Activated CD4-positive, alpha-beta memory T cell treated with anti-CD3 and anti-CD28 coated beads, Interleukin-2, amount 10 ng/mL, durations not matched to agents 7 days and 5 days (primary cell): ENCODE measurements around the gene SORCS2. TPM values are rescaled to one million over a fixed set of nuclear protein-coding genes. Genes with fewer than 3 reads are reported as not detected.

Source experiments
- CTCF ChIA-PET: fragments of 350-600 bp; sonication (Branson Sonifier 250); formaldehyde crosslinking; loops from one replicate; lab custom pipeline; 2021; ENCODE audit warnings: antibody characterized with exemption, inconsistent platforms; lab: Charles Lee
- POLR2A ChIA-PET: fragments of 350-600 bp; sonication (Branson Sonifier 250); formaldehyde crosslinking; loops from one replicate; lab custom pipeline; 2021; ENCODE audit warnings: antibody characterized with exemption; lab: Charles Lee
- DNase-seq: peaks from one replicate; pipeline ENCODE4 v3.0.0-alpha.2; 2020
- H3K27ac Mint-ChIP-seq: one replicate; pipeline ENCODE4 v1.8.0; 2021; ENCODE audit warnings: mild to moderate bottlenecking, mixed read lengths
- H3K27me3 Mint-ChIP-seq: one replicate; pipeline ENCODE4 v1.8.0; 2021; ENCODE audit warnings: mixed read lengths
- H3K36me3 Mint-ChIP-seq: one replicate; pipeline ENCODE4 v1.8.0; 2021; ENCODE audit warnings: low read depth, mixed read lengths
- H3K4me1 Mint-ChIP-seq: one replicate; pipeline ENCODE4 v1.8.0; 2021; ENCODE audit warnings: mixed read lengths
- H3K4me3 Mint-ChIP-seq: one replicate; pipeline ENCODE4 v1.8.0; 2021; ENCODE audit warnings: mild to moderate bottlenecking, mixed read lengths
- H3K9me3 Mint-ChIP-seq: one replicate; pipeline ENCODE4 v1.8.0; 2021; ENCODE audit warnings: mixed read lengths
- total RNA-seq, 2 experiments: library from RNA; stranded (reverse); gene quantifications; one replicate each; pipeline ENCODE4 v1.2.3, GENCODE V29; 2021

SORCS2 gene
- total RNA-seq, 2 experiments from 2014 or later: 0.10 to 0.18 TPM

GRCh38 chr4:7201420-7202305 is 9.3 kb downstream of the SORCS2 start:
- Mint-ChIP-seq H3K9me3 (no peaks in the 10 kb centered on the region), H3K4me3 (no peak overlapping the region), H3K27me3 (peaks cover 19% of the 10 kb centered on the region), H3K36me3 (no peaks in the 10 kb centered on the region), H3K27ac (no peak overlapping the region), H3K4me1 (no peaks in the 10 kb centered on the region)
- ChIA-PET POLR2A (no interaction called here), CTCF (no interaction called here)
- no peak for DNase-seq

DNA sequence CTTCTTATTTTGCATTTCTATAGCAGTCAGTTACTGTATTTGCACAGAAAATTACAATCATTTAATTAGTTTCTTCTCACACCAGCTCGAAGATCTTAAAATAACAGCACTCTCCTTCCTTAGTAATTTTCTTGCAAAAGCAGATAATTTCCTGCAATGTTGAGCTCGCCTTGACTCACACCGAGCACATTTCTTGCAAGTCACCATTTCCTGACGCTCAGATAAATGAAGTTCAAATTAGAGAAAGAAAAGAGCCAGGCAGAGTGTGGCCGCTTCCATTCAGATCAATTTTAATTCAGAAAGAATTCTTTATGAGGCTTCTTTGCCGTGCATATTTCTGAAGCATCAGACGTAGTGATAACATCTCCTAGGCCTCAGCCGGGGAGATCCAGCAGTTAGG is 10.1 kb downstream of the SORCS2 start:
- no peaks in the 10 kb centered on the region for H3K9me3 Mint-ChIP-seq
- no peak overlapping the region for H3K4me3 Mint-ChIP-seq
- H3K36me3 Mint-ChIP-seq: no peaks in the 10 kb centered on the region
- ChIA-PET POLR2A (no interaction called here), CTCF (no interaction called here)
- H3K4me1 Mint-ChIP-seq: no peaks in the 10 kb centered on the region
- DNase-seq: no peak
- H3K27ac Mint-ChIP-seq: no peak overlapping the region
- H3K27me3 Mint-ChIP-seq: peaks cover 13% of the 10 kb centered on the region

DNA sequence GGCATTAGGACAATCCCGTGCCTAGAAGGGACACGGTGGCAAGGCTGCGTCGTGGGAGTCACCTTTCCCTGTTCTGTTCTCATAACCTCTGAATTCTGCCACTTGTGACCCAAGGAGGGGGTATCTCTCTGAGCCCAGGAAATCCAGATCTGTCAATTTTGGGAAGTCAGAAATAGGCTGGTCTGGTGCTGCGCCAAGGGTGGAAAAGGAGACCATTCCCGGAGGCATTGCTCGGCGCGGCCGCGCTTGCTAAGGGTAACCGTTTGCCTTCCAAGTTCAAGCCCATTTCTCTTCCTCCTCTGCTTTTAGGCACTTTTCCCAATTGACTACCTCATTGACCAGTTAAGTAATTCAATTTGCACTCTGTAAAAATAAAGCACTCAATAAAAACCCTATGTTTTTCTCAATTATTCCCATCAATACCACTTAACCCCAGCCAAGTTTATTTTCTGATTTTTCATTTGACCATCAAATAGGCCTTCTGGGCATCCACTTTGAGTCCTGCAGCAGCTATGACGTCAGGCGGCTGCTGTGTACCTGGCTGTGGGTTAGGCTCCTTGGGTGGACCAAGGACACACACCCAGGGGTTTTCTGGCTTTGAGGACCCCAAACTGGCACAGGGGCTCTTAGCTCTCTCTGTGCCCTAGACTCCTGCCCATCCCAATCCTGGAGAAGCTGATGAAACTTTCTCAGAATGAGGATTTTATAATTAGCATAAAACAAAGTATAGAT is 12.5 kb downstream of the SORCS2 start:
- H3K4me3 Mint-ChIP-seq: no peak overlapping the region
- H3K9me3 Mint-ChIP-seq: no peaks in the 10 kb centered on the region
- no peak overlapping the region for H3K27ac Mint-ChIP-seq
- DNase-seq: no peak
- H3K4me1 Mint-ChIP-seq: no peaks in the 10 kb centered on the region
- ChIA-PET POLR2A (no interaction called here), CTCF (no interaction called here)
- H3K36me3 Mint-ChIP-seq: no peaks in the 10 kb centered on the region
- H3K27me3 Mint-ChIP-seq: peaks cover 9% of the 10 kb centered on the region

GRCh38 chr4:7206385-7206784 is 14.0 kb downstream of the SORCS2 start:
- Mint-ChIP-seq H3K4me1 (no peaks in the 10 kb centered on the region), H3K27me3 (peaks cover 6% of the 10 kb centered on the region), H3K4me3 (no peak overlapping the region), H3K9me3 (no peaks in the 10 kb centered on the region), H3K36me3 (no peaks in the 10 kb centered on the region), H3K27ac (no peak overlapping the region)
- ChIA-PET CTCF (no interaction called here), POLR2A (no interaction called here)
- no peak for DNase-seq

DNA sequence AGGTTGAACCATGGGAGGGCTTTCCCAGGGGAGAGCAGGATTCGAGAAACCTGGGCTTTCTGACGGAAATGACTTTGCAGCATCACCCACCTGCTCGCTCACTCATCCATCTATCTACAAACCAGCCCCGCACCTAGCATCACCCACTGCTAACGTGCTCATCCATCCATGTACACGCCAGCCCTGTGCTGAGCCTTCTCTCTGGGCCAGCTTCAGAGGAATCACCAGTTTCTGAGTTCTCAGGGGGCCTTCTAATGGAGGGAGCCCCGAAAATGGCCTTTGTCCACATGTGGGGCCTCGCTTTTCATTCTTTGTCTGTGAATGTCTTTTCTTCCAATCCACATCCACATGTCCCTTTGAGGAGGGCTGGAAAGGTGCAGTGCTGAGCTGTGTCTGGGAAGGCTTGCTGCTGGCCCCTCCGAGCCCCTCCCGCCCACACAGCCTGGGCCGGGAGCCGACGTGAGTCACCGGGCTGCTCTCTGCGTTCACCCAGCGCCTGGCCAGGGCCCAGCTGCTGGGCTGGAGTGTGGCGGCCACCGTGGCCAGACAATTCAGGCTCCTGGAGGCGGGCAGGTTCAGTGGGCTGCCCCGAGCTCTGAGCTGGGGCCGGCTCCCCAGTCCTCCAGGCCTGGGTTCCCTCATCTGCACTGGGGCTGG is 14.7 kb downstream of the SORCS2 start:
- H3K4me1 Mint-ChIP-seq: no peaks in the 10 kb centered on the region
- no peak for DNase-seq
- H3K27me3 Mint-ChIP-seq: peaks cover 3% of the 10 kb centered on the region

GRCh38 chr4:7207628-7208231 is 15.4 kb downstream of the SORCS2 start:
- no peaks in the 10 kb centered on the region for H3K4me1 Mint-ChIP-seq
- no peaks in the 10 kb centered on the region for H3K9me3 Mint-ChIP-seq
- POLR2A ChIA-PET: no interaction called here
- H3K27ac Mint-ChIP-seq: no peak overlapping the region
- CTCF ChIA-PET: no interaction called here
- DNase-seq: no peak
- H3K4me3 Mint-ChIP-seq: no peak overlapping the region
- no peaks in the 10 kb centered on the region for H3K36me3 Mint-ChIP-seq
- peaks cover 3% of the 10 kb centered on the region for H3K27me3 Mint-ChIP-seq

More for the DNA sequence above, 14.7 kb downstream of the SORCS2 start:
- Mint-ChIP-seq H3K9me3 (no peaks in the 10 kb centered on the region), H3K27ac (no peak overlapping the region), H3K4me3 (no peak overlapping the region), H3K36me3 (no peaks in the 10 kb centered on the region)
- POLR2A ChIA-PET: no interaction called here
- CTCF ChIA-PET: no interaction called here

- H3K4me3 Mint-ChIP-seq: no peak overlapping the region
- CTCF ChIA-PET: no interaction called here
Measured at GRCh38 chr4:7208509-7209451, 16.4 kb downstream of the SORCS2 start.

GRCh38 chr4:7209699-7210098 is 17.4 kb downstream of the SORCS2 start:
- H3K9me3 Mint-ChIP-seq: no peaks in the 10 kb centered on the region
- H3K27ac Mint-ChIP-seq: no peak overlapping the region
- ChIA-PET POLR2A (no interaction called here), CTCF (no interaction called here)
- no peaks in the 10 kb centered on the region for H3K36me3 Mint-ChIP-seq
- no peak for DNase-seq
- peaks cover 3% of the 10 kb centered on the region for H3K27me3 Mint-ChIP-seq
- H3K4me1 Mint-ChIP-seq: no peaks in the 10 kb centered on the region
- no peak overlapping the region for H3K4me3 Mint-ChIP-seq

More at GRCh38 chr4:7208509-7209451, 16.4 kb downstream of the SORCS2 start:
- POLR2A ChIA-PET: no interaction called here
- H3K27me3 Mint-ChIP-seq: peaks cover 3% of the 10 kb centered on the region
- no peak for DNase-seq
- no peaks in the 10 kb centered on the region for H3K9me3 Mint-ChIP-seq
- H3K36me3 Mint-ChIP-seq: no peaks in the 10 kb centered on the region
- H3K27ac Mint-ChIP-seq: no peak overlapping the region
- no peaks in the 10 kb centered on the region for H3K4me1 Mint-ChIP-seq

GRCh38 chr4:7210824-7211223 is 18.5 kb downstream of the SORCS2 start:
- CTCF ChIA-PET: no interaction called here
- Mint-ChIP-seq H3K9me3 (no peaks in the 10 kb centered on the region), H3K4me3 (no peak overlapping the region), H3K27ac (no peak overlapping the region), H3K36me3 (no peaks in the 10 kb centered on the region), H3K4me1 (no peaks in the 10 kb centered on the region), H3K27me3 (peaks cover 3% of the 10 kb centered on the region)
- POLR2A ChIA-PET: no interaction called here
- no peak for DNase-seq

DNA sequence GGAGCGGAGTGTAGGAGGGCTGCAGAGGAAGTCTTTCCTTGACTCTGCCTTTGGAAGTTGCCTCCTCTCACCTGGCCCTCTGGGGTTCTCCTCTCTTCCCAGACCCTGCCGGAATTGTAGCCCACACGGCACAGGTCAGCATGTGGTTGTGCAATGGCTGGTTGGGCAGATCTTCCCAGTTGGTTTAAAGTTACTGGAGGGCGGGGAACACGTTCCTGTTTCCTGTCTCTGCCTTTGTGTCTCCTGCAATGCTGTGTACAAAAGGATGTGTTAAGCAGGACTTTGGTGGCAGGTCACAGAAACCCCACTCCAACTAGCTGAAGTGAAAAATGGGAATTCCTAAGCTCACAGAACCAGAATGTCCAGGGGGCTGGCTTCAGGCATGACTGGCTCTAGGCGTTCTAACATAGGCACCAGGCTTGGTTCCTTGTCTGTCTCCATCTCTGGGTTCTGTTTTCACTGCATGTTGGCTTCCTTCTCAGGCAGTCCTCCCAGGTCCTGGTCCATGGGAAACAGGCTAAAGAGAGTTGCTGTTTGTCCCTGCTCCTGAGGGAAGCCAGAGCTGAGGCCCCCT is 19.9 kb downstream of the SORCS2 start:
- ChIA-PET CTCF (no interaction called here), POLR2A (no interaction called here)
- Mint-ChIP-seq H3K4me3 (no peak overlapping the region), H3K9me3 (no peaks in the 10 kb centered on the region), H3K36me3 (no peaks in the 10 kb centered on the region), H3K4me1 (no peaks in the 10 kb centered on the region), H3K27ac (no peak overlapping the region), H3K27me3 (no peaks in the 10 kb centered on the region)
- DNase-seq: no peak

GRCh38 chr4:7212921-7213320 is 20.6 kb downstream of the SORCS2 start:
- CTCF ChIA-PET: no interaction called here
- H3K4me3 Mint-ChIP-seq: no peak overlapping the region
- H3K9me3 Mint-ChIP-seq: no peaks in the 10 kb centered on the region
- H3K27me3 Mint-ChIP-seq: no peaks in the 10 kb centered on the region
- H3K27ac Mint-ChIP-seq: no peak overlapping the region
- H3K4me1 Mint-ChIP-seq: no peaks in the 10 kb centered on the region
- DNase-seq: no peak
- no peaks in the 10 kb centered on the region for H3K36me3 Mint-ChIP-seq
- POLR2A ChIA-PET: no interaction called here

DNA sequence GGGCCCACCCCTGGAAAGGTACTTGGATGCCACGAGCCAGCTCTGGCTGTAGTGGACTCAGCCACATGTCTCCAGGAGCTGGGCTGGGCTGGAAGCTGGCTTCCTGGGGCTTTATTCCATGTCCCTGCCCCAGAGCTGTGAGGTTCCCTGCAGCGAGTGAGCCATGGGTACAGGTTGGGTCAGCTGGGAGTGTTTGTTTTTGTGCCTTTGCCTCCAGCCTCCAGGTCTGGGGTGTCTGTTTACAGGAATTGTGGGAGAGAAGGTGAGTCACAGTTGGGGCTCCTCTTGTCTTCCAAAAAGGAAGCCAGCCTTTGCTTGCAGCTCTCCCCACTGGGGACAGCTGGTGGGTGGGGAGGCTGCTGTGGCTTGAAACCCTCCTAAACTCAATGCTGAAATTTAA is 21.5 kb downstream of the SORCS2 start:
- no peaks in the 10 kb centered on the region for H3K4me1 Mint-ChIP-seq

More for the DNA sequence above, 21.5 kb downstream of the SORCS2 start:
- DNase-seq: no peak
- ChIA-PET CTCF (no interaction called here), POLR2A (no interaction called here)
- Mint-ChIP-seq H3K9me3 (no peaks in the 10 kb centered on the region), H3K36me3 (no peaks in the 10 kb centered on the region), H3K27me3 (no peaks in the 10 kb centered on the region), H3K4me3 (no peak overlapping the region), H3K27ac (no peak overlapping the region)
